Upper lobe of left lung (tissue), 6 donors: ENCODE results near the gene NCF4. TPM values are rescaled to one million over a fixed set of nuclear protein-coding genes. Genes with fewer than 3 reads are reported as not detected.

Experiments used
- ATAC-seq, 2 donors: fragments of 200-7000 bp; cut with Tn5 transposase; one replicate each; pipeline ENCODE4 v1.9.1; 2022; ENCODE audit warnings: mild to moderate bottlenecking in 2 of 2, moderate library complexity in 2 of 2; ENCODE audit not compliant: low FRiP score in 2 of 2
- DNase-seq, 2 donors: peaks; one replicate each; pipeline ENCODE4 v3.0.0-alpha.2; 2019 to 2020
- H3K27ac ChIP-seq, 4 donors: fragments of 200-600 bp; sonication (generic); one replicate each; pipeline ENCODE4 v1.5.1; 2016 to 2019
- H3K27me3 ChIP-seq, 4 donors: fragments of 200-600 bp; sonication (generic); one replicate each; pipeline ENCODE4 v1.5.1; 2017 to 2019
- H3K36me3 ChIP-seq, 4 donors: fragments of 200-600 bp; sonication (generic); one replicate each; pipeline ENCODE4 v1.5.1; 2016 to 2019
- H3K4me1 ChIP-seq, 4 donors: fragments of 200-600 bp; sonication (generic); one replicate each; pipeline ENCODE4 v1.5.1; 2018 to 2019
- H3K4me3 ChIP-seq, 4 donors: fragments of 200-600 bp; sonication (generic); one replicate each; pipeline ENCODE4 v1.5.1; 2017 to 2019; ENCODE audit warnings: mild to moderate bottlenecking in 2 of 4, moderate library complexity in 1 of 4
- H3K9me3 ChIP-seq, 4 donors: fragments of 200-600 bp; sonication (generic); one replicate each; pipeline ENCODE4 v1.5.1; 2018 to 2019
- CTCF ChIP-seq, 6 experiments: fragments of 450-650 bp in 4 of 6; fragments of 200-600 bp in 2 of 6; sonication (generic) in 2 of 6; IDR thresholded peaks; one replicate each; pipeline ENCODE4 v1.5.1; 2016 to 2019; ENCODE audit warnings: antibody characterized with exemption in 6 of 6
- EP300 ChIP-seq, 4 donors: sonication (generic); formaldehyde crosslinking; IDR thresholded peaks; one replicate each; pipeline ENCODE4 v1.5.1; 2017; ENCODE audit warnings: antibody characterized with exemption in 4 of 4, control low read depth in 2 of 4
- POLR2A ChIP-seq, 4 donors: fragments of 450-650 bp; IDR thresholded peaks; one replicate each; pipeline ENCODE4 v1.5.1; 2016 to 2017; ENCODE audit warnings: antibody characterized with exemption in 4 of 4, mild to moderate bottlenecking in 2 of 4
- POLR2AphosphoS5 ChIP-seq, 2 donors: sonication (generic); formaldehyde crosslinking; IDR thresholded peaks; one replicate each; pipeline ENCODE4 v1.5.1; 2017; ENCODE audit warnings: antibody characterized with exemption in 2 of 2
- WGBS, 2 donors: methylation state at CpG; one replicate each; pipeline ENCODE4 v1.1.5; 2017 to 2018; 5-methylcytosine and 5-hydroxymethylcytosine counted together
- total RNA-seq, 6 donors: library from RNA; depleted of rRNA in 4 of 6; stranded (reverse); fragments of >200 nt in 4 of 6; gene quantifications; one replicate each; pipeline versions ENCODE4 v1.1.0 to v1.2.1, GENCODE V29; 2016 to 2021
- donor health status: DM: no; HTN: no; CAD: no; lungs with moderate emphysema.
- donor health status: DM: no; HTN: yes; CAD: no; lungs with severe emphysema.

The NCF4 gene
- total RNA-seq, 6 donors from 2014 or later, result 28.2 to 72.5 (median 54.3) TPM

- DNase-seq (no peak), ATAC-seq (no peak)
- H3K27ac ChIP-seq, result no peak overlapping the region
- peaks cover 2 to 5% (median 3%) of the 10 kb centered on the region in 4 donors for H3K4me1 ChIP-seq
- H3K9me3 ChIP-seq, result no peaks in the 10 kb centered on the region
- WGBS, 2 donors, result 85 to 88% methylated on average over 7 of the region's 7 CpGs
- H3K4me3 ChIP-seq, result no peak overlapping the region
- H3K27me3 ChIP-seq, result no peaks in the 10 kb centered on the region
- TF ChIP-seq POLR2A (IDR thresholded peaks at IDR 0.05), result no peak
- no peak for TF ChIP-seq EP300 (IDR thresholded peaks at IDR 0.05)
- no peak for TF ChIP-seq POLR2AphosphoS5 (IDR thresholded peaks at IDR 0.05)
- no peak for TF ChIP-seq CTCF (IDR thresholded peaks at IDR 0.05)
- no peaks in the 10 kb centered on the region for H3K36me3 ChIP-seq
These were observed 46.7 kb downstream of the NCF4 start for GRCh38 chr22:36907253-36908195.

DNA sequence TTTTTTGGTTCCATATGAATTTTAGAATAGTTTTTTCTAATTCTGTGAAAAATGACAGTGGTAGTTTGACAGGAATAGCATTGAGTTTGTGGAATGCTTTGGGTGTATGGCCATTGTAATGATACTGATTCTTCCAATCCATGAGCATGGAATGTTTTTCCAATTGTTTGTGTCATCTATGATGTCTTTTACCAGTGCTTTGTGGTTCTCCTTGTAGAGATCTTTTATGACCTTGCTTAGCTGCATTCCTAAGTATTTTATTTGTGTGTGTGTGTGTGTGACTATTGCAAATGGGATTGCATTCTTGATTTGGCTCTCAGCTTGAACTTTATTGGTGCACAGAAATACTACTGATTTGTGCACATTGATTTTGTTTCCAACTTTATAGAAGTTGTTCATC, 49.7 kb downstream of the NCF4 start:
- no peak for ATAC-seq

GRCh38 chr22:36911887-36912661, 51.3 kb downstream of the NCF4 start:
- ATAC-seq (no peak), DNase-seq (no peak)
- H3K9me3 ChIP-seq, result no peaks in the 10 kb centered on the region
- no peak overlapping the region for H3K4me3 ChIP-seq
- 65 to 75% methylated on average over 13 of the region's 13 CpGs for WGBS, 2 donors
- no peak for TF ChIP-seq EP300 (IDR thresholded peaks at IDR 0.05)
- no peak for TF ChIP-seq POLR2AphosphoS5 (IDR thresholded peaks at IDR 0.05)
- TF ChIP-seq POLR2A (IDR thresholded peaks at IDR 0.05), result no peak
- no peak for TF ChIP-seq CTCF (IDR thresholded peaks at IDR 0.05)
- peaks cover 8 to 13% (median 11%) of the 10 kb centered on the region in 4 donors for H3K4me1 ChIP-seq
- no peaks in the 10 kb centered on the region for H3K36me3 ChIP-seq
- peak overlapping the region in 3 of 4 donors; percentile 81 to 88 (median 86) for H3K27ac ChIP-seq
- no peaks in the 10 kb centered on the region for H3K27me3 ChIP-seq

More for the DNA sequence above, 49.7 kb downstream of the NCF4 start:
- H3K27me3 ChIP-seq, result no peaks in the 10 kb centered on the region
- H3K27ac ChIP-seq, result no peak overlapping the region
- DNase-seq, result no peak
- H3K4me1 ChIP-seq, result peaks cover 8 to 13% (median 11%) of the 10 kb centered on the region in 4 donors
- TF ChIP-seq CTCF (IDR thresholded peaks at IDR 0.05) (no peak), POLR2A (IDR thresholded peaks at IDR 0.05) (no peak), POLR2AphosphoS5 (IDR thresholded peaks at IDR 0.05) (no peak), EP300 (IDR thresholded peaks at IDR 0.05) (no peak)
- H3K4me3 ChIP-seq, result no peak overlapping the region
- H3K9me3 ChIP-seq, result no peaks in the 10 kb centered on the region
- H3K36me3 ChIP-seq, result no peaks in the 10 kb centered on the region

DNA sequence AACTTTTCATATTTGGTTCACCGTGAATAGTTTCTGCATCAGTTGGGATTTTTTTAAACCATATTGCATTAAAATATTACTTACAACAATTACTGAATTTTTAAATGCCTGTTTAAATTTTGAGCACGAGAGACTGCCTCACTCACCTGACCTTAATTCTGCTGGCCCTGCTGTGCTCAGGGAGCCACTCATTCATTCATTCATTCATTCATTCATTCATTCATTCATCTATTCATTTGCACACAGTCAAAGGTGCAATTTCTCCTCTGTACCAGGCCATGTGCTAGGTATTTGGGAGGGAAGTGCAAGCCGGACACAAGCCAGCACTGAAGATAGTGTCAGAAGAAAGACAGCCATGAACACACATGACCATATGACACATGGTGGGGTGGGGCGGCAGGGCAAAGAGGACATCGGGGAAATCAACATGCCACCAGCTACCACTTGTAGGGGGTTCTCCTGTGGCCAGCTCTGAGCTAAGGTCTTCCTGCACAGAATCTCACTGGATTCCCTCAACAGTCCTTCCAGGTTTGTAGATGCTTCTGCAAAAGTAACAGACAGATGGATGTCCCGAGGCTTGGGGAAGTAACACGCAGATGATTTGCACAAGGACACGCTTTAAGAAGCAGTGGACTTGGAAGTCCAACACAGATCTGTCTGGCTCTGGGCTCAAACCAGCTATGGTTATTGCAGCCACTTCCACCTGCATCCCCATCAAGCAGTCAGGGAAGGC, 52.1 kb downstream of the NCF4 start:
- DNase-seq, result no peak
- H3K9me3 ChIP-seq, result no peaks in the 10 kb centered on the region
- H3K4me1 ChIP-seq, result peaks cover 8 to 13% (median 11%) of the 10 kb centered on the region in 4 donors
- peak; percentile 48 to 60 for ATAC-seq
- H3K4me3 ChIP-seq, result peak overlapping the region in 2 of 4 donors; percentile 48 to 50
- TF ChIP-seq EP300 (IDR thresholded peaks at IDR 0.05) (no peak), POLR2A (IDR thresholded peaks at IDR 0.05) (no peak), CTCF (IDR thresholded peaks at IDR 0.05) (no peak), POLR2AphosphoS5 (IDR thresholded peaks at IDR 0.05) (no peak)
- no peaks in the 10 kb centered on the region for H3K36me3 ChIP-seq
- no peaks in the 10 kb centered on the region for H3K27me3 ChIP-seq
- WGBS, 2 donors, result 69 to 71% methylated on average over 8 of the region's 8 CpGs
- peak overlapping the region; percentile 65 to 88 (median 84) for H3K27ac ChIP-seq
